Gastrocnemius medialis (tissue), 4 donors: ENCODE measurements around the gene STYX.
A peak's percentile ranks its signal among the peaks of the same experiment; 100 is the strongest.

Source experiments
- CTCF ChIP-seq, 5 experiments: fragments of 450-650 bp in 3 of 5; fragments of 200-600 bp in 2 of 5; sonication (generic) in 2 of 5; IDR thresholded peaks in 4 of 5; conservative IDR thresholded peaks in 1 of 5; 1 replicate in 4 of 5; 2 replicates in 1 of 5; pipeline ENCODE4 v1.5.1; 2016 to 2019; ENCODE audit warnings: antibody characterized with exemption in 5 of 5, mild to moderate bottlenecking in 3 of 5, moderate library complexity in 3 of 5
- POLR2A ChIP-seq, 2 donors: fragments of 450-650 bp; IDR thresholded peaks; one replicate each; pipeline ENCODE4 v1.6.1; 2017; ENCODE audit warnings: antibody characterized with exemption in 2 of 2, mild to moderate bottlenecking in 2 of 2, moderate library complexity in 2 of 2

DNA sequence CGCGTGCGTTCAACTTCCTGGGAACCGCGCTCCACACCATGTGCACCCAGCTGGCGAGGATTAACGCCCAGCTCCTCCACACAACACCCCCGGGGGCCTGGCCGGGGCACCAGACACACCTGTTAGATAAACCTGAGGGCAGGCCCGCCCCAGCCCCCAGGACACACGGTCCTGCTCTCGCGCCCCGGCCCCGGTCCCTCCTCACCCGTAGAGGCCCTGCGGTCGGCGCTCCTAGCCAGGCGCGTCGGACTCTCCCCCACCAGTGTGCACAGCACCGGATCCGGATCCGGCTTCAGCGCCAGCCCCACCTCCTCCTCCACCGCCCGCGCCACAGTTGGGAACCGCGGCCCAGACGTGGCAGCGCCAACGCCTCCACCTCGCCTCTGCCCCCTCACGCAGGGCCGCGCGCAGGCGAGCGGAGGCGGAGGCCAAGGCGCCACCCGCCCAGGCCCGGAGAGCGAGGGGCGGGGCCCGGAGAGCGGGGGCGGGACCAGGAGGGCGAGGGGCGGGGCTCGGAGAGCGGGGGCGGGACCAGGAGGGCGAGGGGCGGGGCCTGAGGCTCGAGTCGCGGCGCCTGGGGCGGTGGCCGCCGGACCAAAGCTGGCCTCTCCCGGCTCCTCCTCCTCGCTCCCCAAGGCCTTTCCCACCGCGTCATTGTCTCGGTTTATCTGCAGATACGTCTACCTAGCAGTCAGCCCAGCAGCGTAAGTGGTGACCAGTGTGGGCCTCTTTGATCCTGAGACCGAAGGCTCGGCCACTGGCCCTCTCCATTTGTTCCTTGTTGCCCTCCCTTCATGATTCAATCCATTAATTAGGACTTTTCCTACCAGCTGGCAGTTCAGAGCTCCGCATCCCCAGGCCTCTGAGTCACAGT is 61.5 kb downstream of the STYX start, which contains the start of gene GNPNAT1:
- TF ChIP-seq CTCF (IDR thresholded peaks at IDR 0.05 in 4 of 5, conservative IDR thresholded peaks at IDR 0.05 in 1 of 5) (no peak), POLR2A (IDR thresholded peaks at IDR 0.05) (peak; percentile 51 to 68)
